SK-N-SH treated with all-trans-retinoic acid at 6 μM for 48 hours (cell line): ENCODE data around the gene C3orf52.
"Not testable (repeated sequence)": the region's sequence is repeated elsewhere in the genome, so short reads cannot be mapped to it uniquely, and the experiment has no call there.

Experiments
- ATAC-seq: fragments of 200-7000 bp; cut with Tn5 transposase; 3 replicates; pipeline ENCODE4 v1.9.1; 2020; ENCODE audit warnings: mild to moderate bottlenecking, moderate library complexity
- ARNTL ChIP-seq: fragments of 450-650 bp; formaldehyde crosslinking; IDR thresholded peaks from 2 replicates; pipeline ENCODE4 v1.5.0; 2020; ENCODE audit warnings: low read depth, mild to moderate bottlenecking, moderate library complexity, borderline replicate concordance
- BACH2 ChIP-seq: fragments of 250-450 bp; sonication (Bioruptor Pico); IDR thresholded peaks from 2 replicates; pipeline ENCODE4 v1.9.0; 2021; ENCODE audit warnings: mild to moderate bottlenecking, borderline replicate concordance
- CREB5 ChIP-seq: fragments of 250-450 bp; sonication (Bioruptor Pico); IDR thresholded peaks from 2 replicates; pipeline ENCODE4 v1.5.1; 2020; ENCODE audit warnings: low read depth, mild to moderate bottlenecking, moderate library complexity
- CSDC2 ChIP-seq: fragments of 250-450 bp; sonication (Bioruptor Pico); IDR thresholded peaks from 2 replicates; pipeline ENCODE4 v1.5.0; 2020; ENCODE audit warnings: mild to moderate bottlenecking, moderate library complexity
- CSRNP3 ChIP-seq: fragments of 250-450 bp; sonication (Bioruptor Pico); IDR thresholded peaks from 2 replicates; pipeline ENCODE4 v1.5.1; 2021; ENCODE audit warnings: mild to moderate bottlenecking, moderate library complexity
- ESRRG ChIP-seq: fragments of 250-450 bp; sonication (Bioruptor Pico); IDR thresholded peaks from 2 replicates; pipeline ENCODE4 v1.6.1; 2021; ENCODE audit warnings: mild to moderate bottlenecking
- GLIS3 ChIP-seq: fragments of 250-450 bp; sonication (Bioruptor Pico); IDR thresholded peaks from 2 replicates; pipeline ENCODE4 v1.5.0; 2020; ENCODE audit warnings: mild to moderate bottlenecking, moderate library complexity
- ISL1 ChIP-seq: fragments of 250-450 bp; sonication (Bioruptor Pico); IDR thresholded peaks from 2 replicates; pipeline ENCODE4 v2.1.2; 2022; ENCODE audit warnings: mild to moderate bottlenecking, moderate library complexity
- PATZ1 ChIP-seq: fragments of 250-450 bp; sonication (Bioruptor Pico); IDR thresholded peaks from 2 replicates; pipeline ENCODE4 v1.8.0; 2020; ENCODE audit warnings: mild to moderate bottlenecking, moderate library complexity, borderline replicate concordance
- POU6F1 ChIP-seq: fragments of 250-450 bp; sonication (Bioruptor Pico); IDR thresholded peaks from 2 replicates; pipeline ENCODE4 v1.8.0; 2021; ENCODE audit warnings: low read depth, mild to moderate bottlenecking, moderate library complexity, borderline replicate concordance
- PPARA ChIP-seq: fragments of 250-450 bp; sonication (Bioruptor Pico); IDR thresholded peaks from 2 replicates; pipeline ENCODE4 v1.5.0; 2020; ENCODE audit warnings: mild to moderate bottlenecking, borderline replicate concordance
- RARB ChIP-seq: fragments of 250-450 bp; sonication (Bioruptor Pico); IDR thresholded peaks from 2 replicates; pipeline ENCODE4 v1.8.0; 2021; ENCODE audit warnings: mild to moderate bottlenecking, moderate library complexity
- SNAI2 ChIP-seq: fragments of 250-450 bp; sonication (Bioruptor Pico); IDR thresholded peaks from 2 replicates; pipeline ENCODE4 v1.5.0; 2020; ENCODE audit warnings: mild to moderate bottlenecking, moderate library complexity
- TCF4 ChIP-seq: fragments of 250-450 bp; sonication (Bioruptor Pico); IDR thresholded peaks from 2 replicates; pipeline ENCODE4 v1.8.0; 2021; ENCODE audit warnings: mild to moderate bottlenecking, moderate library complexity, borderline replicate concordance
- TOX ChIP-seq: fragments of 250-450 bp; sonication (Bioruptor Pico); IDR thresholded peaks from 2 replicates; pipeline ENCODE4 v1.8.0; 2021; ENCODE audit warnings: mild to moderate bottlenecking, moderate library complexity, borderline replicate concordance
- TSHZ2 ChIP-seq: fragments of 250-450 bp; sonication (Bioruptor Pico); IDR thresholded peaks from 2 replicates; pipeline ENCODE4 v1.5.0; 2020; ENCODE audit warnings: mild to moderate bottlenecking, moderate library complexity
- ZFP3 ChIP-seq: fragments of 250-450 bp; sonication (Bioruptor Pico); IDR thresholded peaks from 2 replicates; pipeline ENCODE4 v1.5.0; 2020; ENCODE audit warnings: mild to moderate bottlenecking, moderate library complexity
- ZFP30 ChIP-seq: fragments of 450-650 bp; formaldehyde crosslinking; IDR thresholded peaks from 2 replicates; pipeline ENCODE4 v1.5.0; 2022; ENCODE audit warnings: mild to moderate bottlenecking, moderate library complexity
- ZNF565 ChIP-seq: fragments of 450-650 bp; formaldehyde crosslinking; conservative IDR thresholded peaks from 2 replicates; pipeline ENCODE4 v1.5.0; 2020; ENCODE audit warnings: low read depth, mild to moderate bottlenecking, moderate library complexity
- ZNF8 ChIP-seq: fragments of 450-650 bp; formaldehyde crosslinking; IDR thresholded peaks from 2 replicates; pipeline ENCODE4 v1.5.0; 2020; ENCODE audit warnings: mild to moderate bottlenecking, moderate library complexity

Gene C3orf52

GRCh38 chr3:112059497-112059896 lies 26.7 kb upstream of the C3orf52 start (continued):
- no peak for TF ChIP-seq ESRRG (CRISPR knock-in tag)
- TF ChIP-seq CSDC2 (CRISPR knock-in tag): no peak
- TF ChIP-seq TCF4: no peak
- no peak for TF ChIP-seq PPARA (CRISPR knock-in tag)
- TF ChIP-seq ZFP3 (CRISPR knock-in tag): no peak
- TF ChIP-seq ZNF8 (CRISPR knock-in tag): no peak
- TF ChIP-seq GLIS3 (CRISPR knock-in tag): no peak
- TF ChIP-seq CSRNP3 (CRISPR knock-in tag): no peak

GRCh38 chr3:112061152-112061551 lies 25.0 kb upstream of the C3orf52 start:
- peak; percentile 84 for ATAC-seq
- TF ChIP-seq ISL1 (CRISPR knock-in tag): peak; percentile 81
- TF ChIP-seq BACH2 (CRISPR knock-in tag): no peak
- no peak for TF ChIP-seq ZFP3 (CRISPR knock-in tag)

GRCh38 chr3:112072387-112073060 lies 13.7 kb upstream of the C3orf52 start:
- ATAC-seq: not testable (repeated sequence)

GRCh38 chr3:112074006-112074405 lies 12.2 kb upstream of the C3orf52 start:
- TF ChIP-seq SNAI2 (CRISPR knock-in tag) (no peak), RARB (CRISPR knock-in tag) (no peak), PATZ1 (CRISPR knock-in tag) (no peak), ZFP3 (CRISPR knock-in tag) (no peak), CSRNP3 (CRISPR knock-in tag) (no peak), BACH2 (CRISPR knock-in tag) (no peak), ZFP30 (CRISPR knock-in tag) (no peak), CREB5 (CRISPR knock-in tag) (no peak), GLIS3 (CRISPR knock-in tag) (no peak), ESRRG (CRISPR knock-in tag) (no peak), TOX (CRISPR knock-in tag) (no peak), ARNTL (no peak)
- ATAC-seq: no peak

- TF ChIP-seq TOX (CRISPR knock-in tag) (no peak), TCF4 (no peak), ZFP30 (CRISPR knock-in tag) (no peak), TSHZ2 (CRISPR knock-in tag) (no peak), ZNF565 (CRISPR knock-in tag) (no peak), CREB5 (CRISPR knock-in tag) (no peak), POU6F1 (no peak), ISL1 (CRISPR knock-in tag) (no peak), RARB (CRISPR knock-in tag) (no peak), SNAI2 (CRISPR knock-in tag) (no peak)
- ATAC-seq: peak; percentile 99
Measured at GRCh38 chr3:112074616-112075497, 11.3 kb upstream of the C3orf52 start.
